Activated CD8-positive, alpha-beta memory T cell treated with anti-CD3 and anti-CD28 coated beads, Interleukin-2, amount 50 U/mL, for 4 hours (primary cell): ENCODE data around the gene SLC9A1.
"Not testable (repeated sequence)": the region's sequence is repeated elsewhere in the genome, so short reads cannot be mapped to it uniquely, and the experiment has no call there.

ENCODE experiments used
- DNase-seq: peaks from one replicate; pipeline ENCODE4 v3.0.0-alpha.2; 2020

Gene SLC9A1

DNA sequence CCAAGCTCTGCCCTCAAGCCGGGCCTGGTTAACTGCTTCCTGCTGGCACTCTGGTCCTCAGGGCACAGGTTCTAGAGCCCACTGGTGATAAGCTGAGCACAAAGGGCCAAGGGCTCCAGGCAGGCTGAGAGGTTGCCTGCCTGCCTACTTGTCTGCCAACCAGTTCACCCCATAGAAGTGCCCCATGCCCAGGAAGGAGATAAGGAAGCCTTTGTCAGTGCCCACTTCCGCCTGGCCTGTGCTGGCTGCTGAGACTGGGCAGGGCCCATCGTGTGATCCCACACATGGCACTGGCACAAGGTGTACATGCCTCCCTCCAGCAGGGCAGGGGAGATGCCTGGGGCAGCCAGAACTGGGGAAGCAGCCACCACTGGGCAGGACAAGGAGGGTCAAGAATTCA, 24.1 kb downstream of the SLC9A1 start:
- no peak for DNase-seq

DNA sequence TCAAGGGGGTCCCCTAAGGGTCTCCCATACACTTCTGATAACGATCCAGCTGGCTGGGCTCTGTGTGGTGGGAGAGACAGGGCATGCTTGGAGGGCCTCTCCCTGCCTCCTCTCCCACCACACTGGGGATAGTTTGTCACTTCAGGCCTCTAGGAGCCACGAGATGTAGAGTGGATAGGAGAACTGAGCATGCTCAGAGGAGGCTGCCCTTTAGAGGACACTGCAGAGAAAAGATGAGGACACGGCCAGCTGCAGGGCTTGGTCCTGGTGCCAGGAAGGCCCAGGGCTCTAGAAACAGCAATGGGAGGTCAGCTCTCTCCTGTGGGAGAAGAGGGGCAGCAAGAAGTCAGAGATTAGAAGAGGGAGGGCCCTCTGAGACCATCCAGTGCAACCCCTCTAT, 25.7 kb downstream of the SLC9A1 start:
- no peak for DNase-seq

DNA sequence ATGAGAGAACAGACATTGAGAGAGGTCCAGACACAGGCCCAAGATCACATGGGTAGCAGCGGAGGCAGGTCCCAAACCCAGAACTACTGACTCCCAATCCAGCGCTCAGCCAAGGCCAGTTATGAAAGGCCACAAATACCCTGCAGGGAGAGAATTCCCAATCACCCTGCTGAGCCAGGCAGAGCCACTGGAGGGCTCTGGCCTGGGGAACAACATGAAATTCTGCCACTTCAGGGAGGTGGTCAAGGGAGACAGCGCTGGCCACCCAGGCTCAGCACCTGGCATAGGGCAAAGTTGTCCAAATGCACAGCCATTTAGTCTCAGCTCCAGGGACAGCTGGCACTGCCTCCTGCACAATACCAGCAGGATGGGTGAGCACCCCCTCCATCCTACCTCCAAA, 27.5 kb downstream of the SLC9A1 start:
- DNase-seq = no peak

DNA sequence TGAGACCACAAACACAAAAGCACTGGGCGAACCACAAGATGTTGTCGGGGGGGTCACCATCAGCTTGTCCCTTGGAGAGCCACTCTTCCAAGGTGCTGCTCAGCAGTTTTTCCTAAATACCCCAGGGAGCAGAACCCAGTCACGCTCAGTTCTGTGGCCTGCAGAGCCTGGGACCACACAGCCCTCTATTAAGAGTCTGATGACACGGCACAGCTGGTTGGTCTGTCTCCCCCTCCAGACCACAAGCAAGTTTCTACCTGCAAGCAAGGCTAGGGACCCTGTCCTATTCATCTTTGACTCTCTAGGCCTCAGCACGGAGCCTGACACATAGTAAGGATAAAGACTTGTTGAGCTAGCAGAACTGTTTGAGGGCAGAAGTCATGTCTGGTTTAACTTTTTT, 28.5 kb downstream of the SLC9A1 start:
- no peak for DNase-seq

DNA sequence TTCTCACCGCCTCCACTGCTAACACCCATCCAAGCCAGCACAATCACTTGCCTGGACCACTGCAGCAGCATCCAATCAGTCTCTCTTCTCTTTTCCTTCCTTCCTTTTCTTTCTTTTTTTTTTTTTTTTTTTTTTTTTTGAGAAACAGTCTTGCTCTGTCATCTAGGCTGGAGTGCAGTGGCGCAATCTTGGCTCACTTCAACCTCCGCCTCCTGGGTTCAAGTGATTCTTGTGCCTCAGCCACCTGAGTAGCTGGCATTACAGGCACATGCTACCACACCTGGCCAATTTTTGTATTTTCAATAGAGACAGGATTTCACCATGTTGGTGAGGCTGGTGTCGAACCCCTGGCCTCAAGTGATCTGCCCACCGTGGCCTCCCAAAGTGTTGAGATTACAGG, 29.8 kb downstream of the SLC9A1 start:
- DNase-seq = not testable (repeated sequence)

DNA sequence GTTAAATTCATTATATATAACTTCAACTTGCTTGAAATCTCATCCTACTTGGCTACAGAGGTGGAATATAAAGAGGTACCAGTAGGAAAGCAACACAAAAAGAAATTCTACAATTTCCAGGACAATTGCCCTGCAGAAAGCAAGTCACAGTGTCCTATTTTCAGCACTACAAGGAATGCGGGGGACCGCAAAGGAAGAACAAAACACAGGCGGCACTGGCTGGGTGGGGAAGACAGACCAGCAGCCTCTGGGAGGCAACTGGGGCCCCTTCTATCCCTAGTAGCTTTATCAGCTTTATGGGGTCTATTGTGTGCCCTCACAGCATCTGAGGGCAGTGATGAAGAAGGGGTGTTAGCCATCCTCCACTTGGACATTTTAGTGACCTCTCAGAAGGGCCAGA, 30.5 kb downstream of the SLC9A1 start:
- no peak for DNase-seq

GRCh38 chr1:27122652-27123051, 32.3 kb downstream of the SLC9A1 start:
- DNase-seq = no peak

- no peak for DNase-seq
Measured at GRCh38 chr1:27120854-27121253, 34.1 kb downstream of the SLC9A1 start.

GRCh38 chr1:27118440-27118689, 36.6 kb downstream of the SLC9A1 start:
- DNase-seq = no peak

GRCh38 chr1:27117733-27118439, 37.0 kb downstream of the SLC9A1 start:
- no peak for DNase-seq

DNA sequence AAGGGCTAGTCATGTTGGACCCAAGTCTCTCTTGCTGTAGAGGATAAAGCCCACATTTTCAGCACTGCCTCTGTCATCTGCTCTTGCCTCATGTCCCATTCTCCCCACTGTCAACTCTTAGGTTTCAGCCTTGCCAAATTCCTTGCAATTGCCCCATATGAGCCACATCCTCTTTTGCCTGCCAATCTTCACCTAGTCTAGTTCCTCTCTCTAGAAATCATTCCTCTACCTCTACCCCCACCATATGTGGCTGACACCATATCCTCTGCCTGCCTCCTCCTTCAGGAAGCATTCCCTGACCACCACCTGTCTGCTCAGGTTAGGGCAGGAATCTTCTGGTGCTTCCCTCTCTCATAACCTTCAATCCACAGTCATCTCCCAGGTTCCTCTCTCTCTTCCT, 38.2 kb downstream of the SLC9A1 start:
- DNase-seq = no peak

GRCh38 chr1:27116232-27116631, 38.7 kb downstream of the SLC9A1 start:
- DNase-seq = no peak

DNA sequence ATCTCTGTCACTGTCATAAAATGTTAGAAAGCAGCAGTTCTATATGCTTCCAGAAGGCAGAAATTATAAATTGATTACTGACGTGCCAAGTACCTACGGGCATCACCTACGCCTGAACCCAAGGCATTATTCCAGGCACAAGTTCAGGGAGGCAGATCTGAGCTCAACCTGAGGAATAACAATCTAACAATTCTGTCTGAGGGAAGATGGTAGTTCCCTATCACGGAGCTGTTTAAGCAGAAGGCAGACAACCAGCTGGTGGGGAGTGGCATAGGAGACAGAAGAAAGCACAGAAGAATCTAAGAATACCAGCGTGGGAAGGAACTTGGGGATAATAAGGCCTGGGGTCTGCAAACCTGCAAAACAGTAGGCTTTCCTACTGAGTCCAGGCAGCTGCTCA, 40.4 kb downstream of the SLC9A1 start:
- no peak for DNase-seq

GRCh38 chr1:27113861-27114260, 41.1 kb downstream of the SLC9A1 start:
- no peak for DNase-seq

GRCh38 chr1:27111626-27112573, 43.0 kb downstream of the SLC9A1 start:
- peak; percentile 59 for DNase-seq

DNA sequence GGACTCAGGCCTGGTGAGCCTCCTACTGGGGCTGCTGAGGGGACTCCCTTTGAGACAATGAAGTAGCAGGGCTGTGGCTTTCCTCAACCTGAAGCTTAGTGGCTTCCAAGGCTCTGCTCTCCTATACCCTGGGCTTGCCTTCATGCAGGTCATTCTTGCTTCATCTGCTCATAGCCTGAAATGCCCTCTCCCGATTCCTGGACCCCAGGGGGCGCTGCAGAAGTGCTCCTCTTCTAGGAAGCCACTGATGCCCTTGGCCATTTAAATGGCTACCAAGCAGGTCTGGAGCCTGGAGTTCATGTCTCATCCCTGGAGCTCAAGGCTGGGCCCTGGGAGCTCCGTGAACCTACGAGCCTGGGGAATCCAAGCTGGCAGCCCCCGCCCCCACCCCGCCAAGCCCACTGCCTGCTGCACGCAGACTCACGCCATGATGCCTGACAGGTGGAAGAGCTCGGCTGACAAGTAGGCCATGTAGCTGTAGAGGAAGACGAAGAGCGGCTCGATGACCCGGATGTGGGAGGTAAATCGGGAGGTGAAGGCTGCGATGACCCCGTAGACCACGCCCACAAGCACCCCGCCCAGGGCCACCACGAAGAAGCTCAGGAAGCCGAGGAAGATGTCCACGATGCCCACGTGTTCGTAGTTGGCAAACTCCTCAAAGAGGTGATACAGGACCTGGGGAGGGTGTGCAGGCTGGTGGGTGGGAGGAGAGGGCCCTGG, 45.7 kb downstream of the SLC9A1 start:
- DNase-seq = no peak

DNA sequence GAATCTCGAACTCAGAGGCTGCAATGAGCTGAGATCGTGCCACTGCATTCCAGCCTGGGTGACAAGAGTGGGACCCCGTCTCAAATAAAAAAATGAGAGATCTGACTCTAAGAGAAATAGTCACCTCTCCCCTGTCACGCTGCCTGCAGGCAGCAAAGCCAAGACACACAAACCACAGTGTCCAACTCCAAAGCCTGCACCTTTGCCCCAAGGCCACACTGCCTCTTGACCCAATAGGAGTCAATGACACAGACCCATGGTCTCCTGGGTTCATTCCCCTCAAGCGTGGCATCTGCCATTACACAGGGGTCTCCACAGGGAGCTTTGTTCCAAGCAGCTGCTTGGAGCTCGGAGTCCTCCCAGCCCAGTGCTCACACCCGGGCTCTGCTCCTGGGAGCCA, 46.3 kb downstream of the SLC9A1 start:
- DNase-seq = no peak

- no peak for DNase-seq
Measured at GRCh38 chr1:27106561-27107323, 48.2 kb downstream of the SLC9A1 start.

GRCh38 chr1:27105018-27105417, 49.9 kb downstream of the SLC9A1 start:
- DNase-seq = no peak

DNA sequence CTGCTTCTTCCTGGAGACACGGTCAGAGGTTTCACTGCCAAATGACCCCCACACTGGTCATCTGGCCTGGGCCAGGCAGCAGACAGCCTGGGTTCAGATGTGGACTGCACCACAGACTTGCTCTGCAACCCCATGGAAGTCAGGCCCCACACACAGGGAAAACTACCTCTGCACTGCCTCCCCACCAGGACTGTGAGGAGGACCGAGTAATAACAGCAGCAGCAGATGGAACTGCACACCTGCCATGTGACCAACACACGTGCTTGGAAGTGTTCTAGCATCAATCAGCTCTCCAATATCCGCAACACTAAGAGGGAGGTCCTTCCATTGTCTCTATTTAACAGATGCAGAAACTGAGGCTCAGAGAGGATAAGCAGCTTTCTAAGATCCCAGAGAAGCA, 51.4 kb downstream of the SLC9A1 start:
- no peak for DNase-seq

DNA sequence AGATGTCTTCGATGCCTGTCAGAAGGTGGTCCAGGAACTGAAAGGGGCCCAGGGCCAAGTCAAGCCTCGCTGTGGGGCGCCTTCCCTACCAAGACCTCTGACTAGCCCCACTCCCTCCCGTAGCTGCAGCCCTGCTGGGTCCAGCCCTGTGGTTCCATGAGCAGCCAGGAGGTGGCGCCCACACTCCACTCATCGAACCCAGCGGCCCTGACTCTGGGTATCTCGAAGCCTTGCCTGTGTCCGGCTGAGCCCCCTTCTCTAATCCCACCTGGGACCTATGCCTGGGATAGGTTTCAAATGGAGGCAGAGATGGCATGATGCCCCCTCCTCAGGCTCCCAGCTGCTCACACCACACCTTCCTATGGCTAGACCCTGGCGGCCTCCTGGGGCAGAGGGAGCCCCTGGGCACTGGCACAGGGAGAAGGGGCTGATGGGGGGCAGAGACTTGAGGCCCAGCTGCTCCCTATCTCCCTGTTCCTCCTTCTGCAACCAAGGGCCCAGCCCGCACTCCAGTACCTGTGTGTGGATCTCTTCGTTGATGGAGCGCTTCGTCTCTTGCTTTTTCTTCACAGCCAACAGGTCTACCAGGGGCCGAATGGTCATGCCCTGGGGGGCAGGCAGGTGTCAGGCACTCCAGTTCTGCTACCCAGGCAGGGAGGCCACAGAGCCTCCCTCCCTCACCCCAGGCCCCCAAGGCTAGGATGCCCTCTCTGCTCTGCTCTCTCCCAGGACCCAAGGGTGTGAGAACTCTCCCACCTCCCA, 52.0 kb downstream of the SLC9A1 start:
- DNase-seq = peak; percentile 82

GRCh38 chr1:27102134-27102706, 52.7 kb downstream of the SLC9A1 start:
- no peak for DNase-seq
